ENCODE data around the gene ALPK3.
A peak's percentile ranks its signal among the peaks of the same experiment; 100 is the strongest.

The ALPK3 gene

GRCh38 chr15:84910928-84911623 lies 93.9 kb downstream of the ALPK3 start:
- Mint-ChIP-seq H3K4me1 (peaks cover 10% of the 10 kb centered on the region), H3K36me3 (ENCODE audit: low read depth) (no peaks in the 10 kb centered on the region), H3K9me3 (no peaks in the 10 kb centered on the region), H3K27ac (no peak overlapping the region), H3K27me3 (peaks cover 2% of the 10 kb centered on the region), H3K4me3 (no peak overlapping the region)
- ATAC-seq (no peak), DNase-seq (no peak)

- ATAC-seq (no peak), DNase-seq (no peak)
- Mint-ChIP-seq H3K4me1 (peaks cover 10% of the 10 kb centered on the region), H3K36me3 (ENCODE audit: low read depth) (no peaks in the 10 kb centered on the region), H3K9me3 (no peaks in the 10 kb centered on the region), H3K27ac (no peak overlapping the region), H3K27me3 (peaks cover 2% of the 10 kb centered on the region), H3K4me3 (no peak overlapping the region)
Measured at GRCh38 chr15:84911879-84912660, 94.9 kb downstream of the ALPK3 start.

GRCh38 chr15:84913360-84913723 lies 96.2 kb downstream of the ALPK3 start:
- Mint-ChIP-seq H3K4me3 (no peak overlapping the region), H3K4me1 (peaks cover 10% of the 10 kb centered on the region), H3K27ac (no peak overlapping the region), H3K9me3 (no peaks in the 10 kb centered on the region), H3K36me3 (ENCODE audit: low read depth) (no peaks in the 10 kb centered on the region), H3K27me3 (peaks cover 2% of the 10 kb centered on the region)
- DNase-seq (no peak), ATAC-seq (no peak)

GRCh38 chr15:84914351-84914750 lies 97.2 kb downstream of the ALPK3 start:
- ATAC-seq: no peak
- Mint-ChIP-seq H3K9me3 (no peaks in the 10 kb centered on the region), H3K4me1 (peaks cover 10% of the 10 kb centered on the region), H3K27me3 (peaks cover 2% of the 10 kb centered on the region), H3K27ac (no peak overlapping the region), H3K36me3 (ENCODE audit: low read depth) (no peaks in the 10 kb centered on the region), H3K4me3 (no peak overlapping the region)
- no peak for DNase-seq

GRCh38 chr15:84914909-84915605 lies 97.9 kb downstream of the ALPK3 start:
- Mint-ChIP-seq H3K27me3 (peaks cover 2% of the 10 kb centered on the region), H3K36me3 (ENCODE audit: low read depth) (no peaks in the 10 kb centered on the region), H3K4me1 (peaks cover 10% of the 10 kb centered on the region), H3K27ac (peak overlapping the region; percentile 46), H3K4me3 (peak overlapping the region; percentile 50), H3K9me3 (no peaks in the 10 kb centered on the region)
- peak; percentile 70 for DNase-seq
- peak; percentile 98 for ATAC-seq

- Mint-ChIP-seq H3K27ac (no peak overlapping the region), H3K9me3 (no peaks in the 10 kb centered on the region), H3K4me1 (peaks cover 10% of the 10 kb centered on the region), H3K27me3 (peaks cover 2% of the 10 kb centered on the region), H3K36me3 (ENCODE audit: low read depth) (no peaks in the 10 kb centered on the region), H3K4me3 (no peak overlapping the region)
- no peak for DNase-seq
- no peak for ATAC-seq
Measured at GRCh38 chr15:84915606-84915958, 98.4 kb downstream of the ALPK3 start.

- Mint-ChIP-seq H3K4me1 (peaks cover 10% of the 10 kb centered on the region), H3K4me3 (no peak overlapping the region), H3K27ac (no peak overlapping the region), H3K36me3 (ENCODE audit: low read depth) (no peaks in the 10 kb centered on the region), H3K27me3 (peaks cover 2% of the 10 kb centered on the region), H3K9me3 (no peaks in the 10 kb centered on the region)
- DNase-seq: no peak
- no peak for ATAC-seq
Measured at GRCh38 chr15:84917452-84917851, 100.3 kb downstream of the ALPK3 start.

GRCh38 chr15:84919106-84919667 lies 102.0 kb downstream of the ALPK3 start:
- no peaks in the 10 kb centered on the region for H3K9me3 Mint-ChIP-seq

GRCh38 chr15:84921121-84921520 lies 104.0 kb downstream of the ALPK3 start:
- no peaks in the 10 kb centered on the region for H3K36me3 Mint-ChIP-seq (ENCODE audit: low read depth)
- H3K27me3 Mint-ChIP-seq: no peaks in the 10 kb centered on the region
- H3K4me1 Mint-ChIP-seq: no peaks in the 10 kb centered on the region
- no peak overlapping the region for H3K27ac Mint-ChIP-seq
- DNase-seq: no peak
- no peaks in the 10 kb centered on the region for H3K9me3 Mint-ChIP-seq
- H3K4me3 Mint-ChIP-seq: no peak overlapping the region
- no peak for ATAC-seq

More at GRCh38 chr15:84919106-84919667, 102.0 kb downstream of the ALPK3 start:
- no peak overlapping the region for H3K4me3 Mint-ChIP-seq
- DNase-seq (no peak), ATAC-seq (no peak)
- H3K27me3 Mint-ChIP-seq: peaks cover 2% of the 10 kb centered on the region
- peaks cover 10% of the 10 kb centered on the region for H3K4me1 Mint-ChIP-seq
- H3K27ac Mint-ChIP-seq: no peak overlapping the region
- no peaks in the 10 kb centered on the region for H3K36me3 Mint-ChIP-seq (ENCODE audit: low read depth)

GRCh38 chr15:84922530-84922929 lies 105.4 kb downstream of the ALPK3 start:
- ATAC-seq: no peak
- H3K36me3 Mint-ChIP-seq (ENCODE audit: low read depth): no peaks in the 10 kb centered on the region
- no peaks in the 10 kb centered on the region for H3K4me1 Mint-ChIP-seq

More at GRCh38 chr15:84922530-84922929, 105.4 kb downstream of the ALPK3 start:
- H3K4me3 Mint-ChIP-seq: no peak overlapping the region
- H3K27ac Mint-ChIP-seq: no peak overlapping the region
- no peaks in the 10 kb centered on the region for H3K9me3 Mint-ChIP-seq
- H3K27me3 Mint-ChIP-seq: no peaks in the 10 kb centered on the region
- no peak for DNase-seq

All from activated naive CD8-positive, alpha-beta T cell treated with anti-CD3 and anti-CD28 coated beads, Interleukin-2, amount 50 U/mL, for 24 hours (primary cell).